Neural crest cell (in vitro differentiated cells): ENCODE data around the gene SLC17A4. TPM values are rescaled to one million over a fixed set of nuclear protein-coding genes. Genes with fewer than 3 reads are reported as not detected.

ENCODE experiments used
- DNase-seq: peaks from one replicate; pipeline ENCODE4 v3.0.0; 2021; ENCODE audit warnings: low read depth, mixed read lengths, low spot score
- H3K27ac Mint-ChIP-seq: one replicate; pipeline ENCODE4 v1.8.0; 2021; ENCODE audit warnings: mild to moderate bottlenecking, mixed read lengths; ENCODE audit not compliant: unreplicated experiment
- H3K27me3 Mint-ChIP-seq: 2 replicates; pipeline ENCODE4 v1.8.0; 2021; ENCODE audit warnings: low read depth, mild to moderate bottlenecking, mixed read lengths
- H3K36me3 Mint-ChIP-seq: 2 replicates; pipeline ENCODE4 v1.8.0; 2021; ENCODE audit warnings: low read depth, mild to moderate bottlenecking, mixed read lengths
- H3K4me1 Mint-ChIP-seq: 2 replicates; pipeline ENCODE4 v1.8.0; 2021; ENCODE audit warnings: mixed read lengths
- H3K4me3 Mint-ChIP-seq: one replicate; pipeline ENCODE4 v1.8.0; 2021; ENCODE audit warnings: mild to moderate bottlenecking, mixed read lengths
- H3K9me3 Mint-ChIP-seq: 2 replicates; pipeline ENCODE4 v1.8.0; 2021; ENCODE audit warnings: mixed read lengths
- long read RNA-seq: library from polyadenylated mRNA; unstranded; transcript quantifications from one replicate; pipeline ENCODE4 v2.0.0, GENCODE V29; 2020
- total RNA-seq: library from RNA; stranded (reverse); gene quantifications from 2 replicates; pipeline ENCODE4 v1.2.1, GENCODE V29; 2021
- TF ChIP-seq, protein P1 (sequence below): fragments of 200-600 bp; sonication (generic); conservative IDR thresholded peaks from 2 replicates; pipeline ENCODE4 v1.5.0; 2021; ENCODE audit warnings: antibody characterized with exemption, mild to moderate bottlenecking

Gene SLC17A4, protein sequence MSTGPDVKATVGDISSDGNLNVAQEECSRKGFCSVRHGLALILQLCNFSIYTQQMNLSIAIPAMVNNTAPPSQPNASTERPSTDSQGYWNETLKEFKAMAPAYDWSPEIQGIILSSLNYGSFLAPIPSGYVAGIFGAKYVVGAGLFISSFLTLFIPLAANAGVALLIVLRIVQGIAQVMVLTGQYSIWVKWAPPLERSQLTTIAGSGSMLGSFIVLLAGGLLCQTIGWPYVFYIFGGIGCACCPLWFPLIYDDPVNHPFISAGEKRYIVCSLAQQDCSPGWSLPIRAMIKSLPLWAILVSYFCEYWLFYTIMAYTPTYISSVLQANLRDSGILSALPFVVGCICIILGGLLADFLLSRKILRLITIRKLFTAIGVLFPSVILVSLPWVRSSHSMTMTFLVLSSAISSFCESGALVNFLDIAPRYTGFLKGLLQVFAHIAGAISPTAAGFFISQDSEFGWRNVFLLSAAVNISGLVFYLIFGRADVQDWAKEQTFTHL
- total RNA-seq, result not detected in 2 replicates
- long read RNA-seq, result 0 reads

- Mint-ChIP-seq H3K4me1 (no peaks in the 10 kb centered on the region), H3K4me3 (no peak within 1 kb of the TSS), H3K27ac (no peak within 1 kb of the TSS), H3K36me3 (no peaks in the 10 kb centered on the region), H3K27me3 (peaks cover 5% of the 10 kb centered on the region), H3K9me3 (no peaks in the 10 kb centered on the region)
- TF ChIP-seq, protein P1, sequence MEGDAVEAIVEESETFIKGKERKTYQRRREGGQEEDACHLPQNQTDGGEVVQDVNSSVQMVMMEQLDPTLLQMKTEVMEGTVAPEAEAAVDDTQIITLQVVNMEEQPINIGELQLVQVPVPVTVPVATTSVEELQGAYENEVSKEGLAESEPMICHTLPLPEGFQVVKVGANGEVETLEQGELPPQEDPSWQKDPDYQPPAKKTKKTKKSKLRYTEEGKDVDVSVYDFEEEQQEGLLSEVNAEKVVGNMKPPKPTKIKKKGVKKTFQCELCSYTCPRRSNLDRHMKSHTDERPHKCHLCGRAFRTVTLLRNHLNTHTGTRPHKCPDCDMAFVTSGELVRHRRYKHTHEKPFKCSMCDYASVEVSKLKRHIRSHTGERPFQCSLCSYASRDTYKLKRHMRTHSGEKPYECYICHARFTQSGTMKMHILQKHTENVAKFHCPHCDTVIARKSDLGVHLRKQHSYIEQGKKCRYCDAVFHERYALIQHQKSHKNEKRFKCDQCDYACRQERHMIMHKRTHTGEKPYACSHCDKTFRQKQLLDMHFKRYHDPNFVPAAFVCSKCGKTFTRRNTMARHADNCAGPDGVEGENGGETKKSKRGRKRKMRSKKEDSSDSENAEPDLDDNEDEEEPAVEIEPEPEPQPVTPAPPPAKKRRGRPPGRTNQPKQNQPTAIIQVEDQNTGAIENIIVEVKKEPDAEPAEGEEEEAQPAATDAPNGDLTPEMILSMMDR, result no peak
- DNase-seq, result no peak
Measured at GRCh38 chr6:25754535-25754934, at the start of gene SLC17A4. Gene SLC17A4 (plus strand): TSS chr6:25754742. CDS start chr6:25761963, 7,221 bp downstream.

DNA sequence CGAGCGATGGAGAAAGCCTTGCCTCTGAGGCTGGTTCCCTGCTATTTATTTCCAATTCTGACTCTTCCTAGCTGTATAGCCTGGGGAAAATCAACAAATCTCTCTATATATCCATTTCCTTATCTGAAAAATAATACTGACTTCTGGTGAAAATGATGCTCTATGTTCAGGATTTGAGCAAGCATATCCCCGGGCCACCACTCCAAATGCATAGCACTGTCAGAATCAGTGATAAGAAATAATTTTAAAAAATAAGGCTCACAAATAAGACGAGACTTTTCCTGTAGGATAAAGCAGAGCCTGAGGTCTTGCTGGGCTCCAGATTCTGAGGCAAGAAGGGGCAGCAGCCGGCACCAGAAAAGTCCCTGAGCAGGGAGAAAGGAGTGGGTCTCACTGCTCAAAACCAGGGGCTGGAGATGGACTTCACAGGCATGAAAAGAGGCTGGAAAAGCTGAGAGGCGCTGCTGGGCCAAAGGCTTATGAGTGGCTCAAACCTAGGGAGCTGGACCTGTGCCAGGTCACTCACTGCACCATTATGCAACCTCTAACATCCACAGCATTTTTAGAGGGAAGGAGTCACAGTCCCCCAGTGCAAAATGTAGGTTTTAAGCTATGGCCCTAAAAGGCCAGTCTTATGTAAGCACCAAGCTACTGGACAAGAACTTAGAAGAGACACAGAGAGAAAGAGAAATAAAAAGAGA is 48.1 kb upstream of the SLC17A4 start:
- Mint-ChIP-seq H3K4me3 (no peak overlapping the region), H3K27me3 (peaks cover 6% of the 10 kb centered on the region), H3K36me3 (no peaks in the 10 kb centered on the region), H3K27ac (no peak overlapping the region), H3K9me3 (peaks cover 2% of the 10 kb centered on the region), H3K4me1 (no peaks in the 10 kb centered on the region)
- DNase-seq, result no peak
- TF ChIP-seq, protein P1, result no peak

GRCh38 chr6:25709761-25710160 is 44.8 kb upstream of the SLC17A4 start:
- Mint-ChIP-seq H3K36me3 (no peaks in the 10 kb centered on the region), H3K4me3 (no peak overlapping the region), H3K4me1 (peaks cover 15% of the 10 kb centered on the region), H3K27me3 (peaks cover 6% of the 10 kb centered on the region), H3K27ac (no peak overlapping the region), H3K9me3 (peaks cover 4% of the 10 kb centered on the region)
- no peak for DNase-seq
- TF ChIP-seq, protein P1, result no peak

GRCh38 chr6:25710287-25710686 is 44.3 kb upstream of the SLC17A4 start:
- Mint-ChIP-seq H3K27me3 (peaks cover 4% of the 10 kb centered on the region), H3K4me1 (peaks cover 17% of the 10 kb centered on the region), H3K36me3 (no peaks in the 10 kb centered on the region), H3K4me3 (no peak overlapping the region), H3K9me3 (peaks cover 4% of the 10 kb centered on the region), H3K27ac (no peak overlapping the region)
- no peak for DNase-seq
- TF ChIP-seq, protein P1, result no peak

DNA sequence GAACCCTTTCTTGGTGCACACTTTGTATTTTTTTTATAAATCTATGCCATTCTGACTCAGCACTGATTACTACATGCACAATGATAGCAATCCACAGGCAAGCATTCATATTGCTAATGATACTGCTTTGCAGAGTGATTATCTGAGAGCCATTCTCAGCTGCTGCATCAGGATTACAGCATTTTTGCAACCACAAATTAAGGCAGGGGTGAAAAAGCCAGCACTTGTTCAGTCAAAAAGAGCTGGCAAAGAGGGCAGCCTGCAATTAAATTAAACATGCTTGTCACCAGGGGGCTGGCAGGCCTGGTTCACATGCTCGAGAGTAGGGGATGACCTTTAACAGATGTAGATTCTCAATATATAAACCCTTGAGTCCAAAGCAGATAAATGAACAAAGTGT is 40.7 kb upstream of the SLC17A4 start:
- TF ChIP-seq, protein P1, result no peak
- DNase-seq, result no peak
- Mint-ChIP-seq H3K36me3 (no peaks in the 10 kb centered on the region), H3K4me3 (no peak overlapping the region), H3K27ac (no peak overlapping the region), H3K9me3 (peaks cover 4% of the 10 kb centered on the region), H3K27me3 (no peaks in the 10 kb centered on the region), H3K4me1 (peaks cover 21% of the 10 kb centered on the region)
